GM18508 (cell line): Measurements from ENCODE around the gene ACTN1.

Source experiments
- ATAC-seq: cut with Tn5 transposase; IDR thresholded peaks from one replicate; pipeline ENCODE4 v1.9.1; 2021; ENCODE audit warnings: moderate number of reproducible peaks; ENCODE audit not compliant: insufficient read depth, unreplicated experiment

Gene ACTN1

GRCh38 chr14:68922201-68922621 lies 56.9 kb downstream of the ACTN1 start:
- ATAC-seq = no peak

DNA sequence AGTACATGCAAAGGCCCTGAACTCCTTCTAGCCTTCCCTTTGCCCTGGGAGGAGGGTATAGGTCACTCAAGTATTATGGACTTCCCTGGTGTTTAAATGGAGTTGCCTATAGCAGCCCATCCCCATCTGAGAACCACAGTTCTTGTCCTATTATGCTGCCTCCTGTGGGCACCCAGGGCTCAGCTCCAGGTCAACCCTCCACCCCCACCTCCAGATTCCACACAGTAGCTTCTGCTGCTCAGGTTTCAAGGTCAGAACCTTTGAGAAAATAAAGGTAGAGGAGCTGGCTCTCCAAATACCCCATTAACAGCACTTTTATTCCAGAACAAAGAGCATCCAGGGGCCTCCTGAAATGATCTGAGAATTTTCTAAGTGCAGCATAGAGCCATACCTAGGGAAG lies 57.4 kb downstream of the ACTN1 start:
- ATAC-seq = no peak

DNA sequence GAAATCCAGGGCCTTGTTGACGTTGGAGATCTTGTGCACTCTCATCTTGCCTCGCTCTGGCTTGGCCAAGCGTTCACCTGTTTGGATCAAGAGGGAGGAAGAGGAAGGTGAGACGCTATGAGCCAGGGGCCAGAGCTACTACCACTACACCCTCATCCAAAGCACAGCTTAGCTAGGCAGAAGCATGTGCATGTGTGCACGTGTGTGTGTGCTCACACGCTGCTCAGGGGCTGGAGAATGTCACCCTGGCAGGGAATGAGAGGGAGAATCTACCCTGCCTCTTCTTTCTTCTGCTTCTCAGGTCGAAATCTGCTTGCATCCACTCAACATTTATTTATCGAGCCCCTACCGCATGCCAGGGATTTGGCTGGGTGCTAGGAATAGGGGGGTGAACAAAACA lies 58.1 kb downstream of the ACTN1 start:
- no peak for ATAC-seq

GRCh38 chr14:68919129-68919927 lies 59.8 kb downstream of the ACTN1 start:
- ATAC-seq = no peak

DNA sequence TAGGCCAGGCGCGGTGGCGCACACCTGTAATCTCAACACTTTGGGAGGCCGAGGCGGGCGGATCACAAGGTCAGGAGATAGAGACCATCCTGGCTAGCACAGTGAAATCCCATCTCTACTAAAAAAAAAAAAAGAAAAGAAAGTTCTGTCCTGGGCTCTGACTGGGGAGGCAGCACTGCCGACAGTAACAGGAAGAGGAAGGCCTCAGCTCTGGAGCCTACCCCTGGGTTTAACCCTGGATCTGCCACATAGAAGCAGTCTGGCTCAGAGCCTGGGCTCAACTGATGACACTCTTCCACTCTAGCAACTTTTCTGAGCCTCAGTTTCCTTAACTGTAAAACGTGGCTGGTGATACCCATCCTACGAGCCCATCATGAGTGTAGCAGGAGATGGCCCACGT lies 60.5 kb downstream of the ACTN1 start:
- ATAC-seq = no peak

DNA sequence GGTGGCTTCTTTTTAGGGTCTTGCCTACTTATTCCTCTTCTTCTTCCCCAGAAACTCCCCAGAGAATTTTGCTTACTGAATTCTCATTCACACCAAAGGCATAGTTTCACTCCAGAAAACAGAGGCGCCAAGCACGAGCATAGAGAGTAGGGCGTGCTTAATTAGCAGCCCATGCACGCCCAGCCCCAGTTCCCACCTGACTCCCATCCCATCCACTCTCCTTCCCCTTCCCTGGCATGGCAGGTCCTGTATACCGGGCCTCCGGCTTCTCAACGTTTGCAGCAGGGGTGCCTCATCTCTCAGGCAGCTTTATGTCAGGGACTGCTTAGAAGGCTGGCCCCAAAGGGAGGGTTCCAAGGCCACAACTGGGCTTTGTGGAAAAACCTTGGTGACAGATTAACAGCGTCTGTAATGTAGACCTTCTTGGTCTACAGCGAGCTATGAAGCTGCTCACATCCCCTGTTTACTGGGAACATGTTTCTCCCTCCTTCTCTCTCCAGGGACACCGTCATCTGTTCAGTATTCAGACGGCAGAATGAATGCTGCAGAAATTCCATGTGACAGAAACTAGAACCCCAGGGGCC lies 62.7 kb downstream of the ACTN1 start:
- no peak for ATAC-seq

DNA sequence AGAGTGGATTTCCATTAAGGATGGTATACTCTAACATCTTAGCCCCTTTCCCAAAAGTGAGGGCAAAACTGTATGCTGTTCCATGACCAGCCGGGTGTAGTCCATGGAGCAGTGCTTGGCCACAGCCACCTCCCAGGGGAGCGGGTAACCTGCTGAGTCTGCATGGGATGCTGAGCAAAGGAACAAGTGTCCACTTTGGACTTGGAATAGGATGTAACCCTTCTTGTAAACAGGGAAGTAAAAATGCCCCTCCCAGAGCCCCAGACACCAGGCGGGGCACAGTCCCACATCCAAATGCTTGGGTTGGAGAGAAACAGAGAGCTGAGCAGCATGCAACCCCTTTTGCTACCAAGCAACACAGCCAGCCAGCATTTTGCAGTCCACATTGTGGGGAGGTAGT lies 65.6 kb downstream of the ACTN1 start:
- no peak for ATAC-seq

GRCh38 chr14:68911594-68912227 lies 67.4 kb downstream of the ACTN1 start:
- ATAC-seq = no peak

GRCh38 chr14:68910540-68910939 lies 68.6 kb downstream of the ACTN1 start:
- no peak for ATAC-seq

DNA sequence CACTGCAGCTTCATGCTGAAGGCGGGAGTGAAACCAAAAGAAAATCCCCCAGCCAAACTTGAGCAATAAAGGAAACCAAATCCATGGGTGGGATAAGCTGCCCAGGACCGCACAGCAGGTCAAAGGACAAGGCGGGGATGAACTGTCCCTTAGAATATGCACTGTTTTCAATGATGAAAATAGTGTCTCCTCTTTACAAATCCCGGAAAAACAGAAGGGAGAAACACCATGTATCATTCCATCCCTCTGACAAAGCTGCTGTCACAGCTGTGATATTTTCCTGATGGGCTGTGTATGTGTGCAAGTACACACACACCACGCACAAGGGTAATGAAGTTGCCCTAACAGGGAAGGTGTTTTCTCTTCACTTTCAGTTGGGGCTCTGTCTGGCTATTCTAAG lies 70.3 kb downstream of the ACTN1 start:
- ATAC-seq = no peak

DNA sequence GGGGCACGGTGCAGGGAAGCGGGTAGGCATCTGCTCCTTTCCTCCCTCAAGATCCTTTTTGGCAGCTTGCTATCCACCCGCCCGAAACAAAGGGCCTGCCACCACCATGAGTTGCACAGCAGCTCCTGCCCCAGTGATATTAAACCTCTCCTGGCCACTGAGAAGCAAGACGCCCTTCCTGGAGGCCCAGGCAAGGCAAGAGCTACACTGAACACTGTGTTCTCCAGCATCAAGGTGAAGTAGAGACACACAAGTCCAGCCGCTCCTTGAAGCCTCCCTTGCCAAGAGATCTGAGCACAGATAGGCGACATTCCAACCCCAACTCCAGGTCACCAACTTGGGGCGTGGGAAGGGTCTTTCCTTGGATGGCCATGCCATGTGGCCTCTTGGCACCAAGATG lies 70.9 kb downstream of the ACTN1 start:
- no peak for ATAC-seq

DNA sequence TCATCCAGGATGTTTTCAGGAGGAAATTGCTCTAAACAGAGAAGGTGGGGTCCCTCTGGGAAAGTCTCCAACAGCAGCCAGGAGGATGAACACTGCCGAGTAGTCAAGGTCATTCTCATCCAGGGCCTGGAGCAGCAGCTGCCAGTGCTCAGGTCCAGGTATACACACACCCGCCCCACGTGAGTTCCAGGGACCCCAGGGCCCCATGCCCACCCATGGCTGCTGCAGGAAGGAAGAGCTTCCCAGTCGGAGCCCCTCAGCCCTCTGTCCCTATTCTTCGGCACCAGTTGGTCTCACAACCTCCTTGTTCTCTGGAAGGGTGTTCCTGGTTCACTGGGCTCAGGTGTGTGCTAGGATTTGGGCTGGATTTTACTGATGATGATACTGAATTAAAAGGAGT lies 72.7 kb downstream of the ACTN1 start:
- ATAC-seq = no peak

GRCh38 chr14:68905107-68905895 lies 73.8 kb downstream of the ACTN1 start:
- ATAC-seq = no peak

DNA sequence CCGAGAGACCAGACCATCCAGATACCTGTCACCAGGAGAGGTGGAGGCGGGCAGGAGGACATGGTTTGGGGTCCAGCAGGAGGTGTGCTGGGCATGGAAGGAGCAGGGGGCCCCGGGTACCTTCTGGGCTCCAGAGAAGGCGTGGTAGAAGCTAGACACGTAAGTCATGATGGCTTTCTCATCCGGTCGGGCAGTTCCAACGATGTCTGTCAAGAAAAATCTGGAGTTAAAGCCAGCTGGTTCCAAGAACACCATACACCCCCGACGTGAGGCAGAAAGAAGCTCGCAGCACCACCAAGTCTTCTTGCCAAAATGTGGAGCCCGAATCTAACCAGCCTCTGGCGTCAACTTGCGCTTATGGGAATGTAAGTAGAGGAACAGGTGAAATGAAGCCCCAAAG lies 76.7 kb downstream of the ACTN1 start:
- ATAC-seq = no peak

GRCh38 chr14:68899033-68899603 lies 80.0 kb downstream of the ACTN1 start:
- no peak for ATAC-seq

GRCh38 chr14:68898248-68899032 lies 80.7 kb downstream of the ACTN1 start:
- ATAC-seq = no peak

DNA sequence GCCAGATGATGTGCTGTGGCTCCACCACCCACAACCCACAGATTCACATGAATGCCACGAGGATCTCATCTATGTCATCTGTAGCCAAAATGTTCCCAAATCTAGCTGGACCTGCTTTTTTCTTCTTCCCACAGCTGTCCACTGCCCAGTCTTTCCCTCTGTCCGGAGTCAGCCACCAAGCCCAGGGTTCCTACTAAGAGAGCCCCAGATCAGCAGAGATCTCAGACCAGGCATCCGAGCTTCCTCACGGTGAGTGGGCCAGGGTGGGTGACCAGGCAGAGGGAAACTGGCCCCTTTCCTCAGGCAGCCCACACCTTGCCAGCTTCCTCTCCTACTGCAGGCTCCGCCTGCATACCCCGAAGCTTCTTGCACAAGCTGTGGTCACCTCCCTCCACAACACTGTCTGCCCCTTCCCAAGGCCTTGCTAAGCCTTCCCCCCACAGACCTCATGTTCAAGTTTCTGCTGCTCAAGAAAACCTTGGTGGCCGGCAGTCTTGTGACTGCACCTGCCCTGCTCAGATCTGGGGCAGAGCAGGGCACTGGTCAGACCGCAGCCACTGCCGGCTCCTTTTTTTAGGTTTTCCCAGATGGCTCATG lies 81.4 kb downstream of the ACTN1 start:
- ATAC-seq = no peak

GRCh38 chr14:68896132-68896531 lies 83.0 kb downstream of the ACTN1 start:
- ATAC-seq = no peak
